HEK293 (cell line): Measurements from ENCODE around the gene CST6.

Source experiments
- CTCF ChIA-PET: fragments of 350-600 bp; formaldehyde crosslinking; extraction: SDS; loops from one replicate; lab custom pipeline; 2021; ENCODE audit warnings: antibody characterized with exemption; lab: Yijun Ruan, JAX
- POLR2A ChIA-PET: fragments of 300-600 bp; formaldehyde crosslinking; extraction: SDS; loops from one replicate; lab custom pipeline; 2020; ENCODE audit warnings: antibody characterized with exemption, inconsistent platforms; lab: Yijun Ruan, JAX
- H3K27ac ChIP-seq: fragments of 200-500 bp; sonication (Bioruptor generic); 2 replicates; pipeline ENCODE4 v1.5.1; 2014; ENCODE audit warnings: low read depth, low read length, control low read depth, inconsistent platforms; ENCODE audit errors: extremely low read depth
- H3K36me3 ChIP-seq, 2 experiments: fragments of 200-500 bp in 1 of 2; sonication (Bioruptor generic) in 1 of 2; 1 replicate in 1 of 2; 2 replicates in 1 of 2; pipeline ENCODE4 v1.5.1; 2014 to 2017; ENCODE audit warnings: inconsistent platforms in 2 of 2, low read length in 2 of 2; ENCODE audit not compliant: control insufficient read depth in 2 of 2, insufficient read depth in 1 of 2
- H3K4me1 ChIP-seq: fragments of 200-500 bp; sonication (Bioruptor generic); 2 replicates; pipeline ENCODE4 v1.5.1; 2014; ENCODE audit warnings: mild to moderate bottlenecking, low read length, inconsistent platforms; ENCODE audit not compliant: control insufficient read depth, insufficient read depth
- H3K4me3 ChIP-seq: 2 replicates; pipeline ENCODE4 v1.5.1; 2011; ENCODE audit warnings: low read depth, mild to moderate bottlenecking, control low read depth, low read length, moderate library complexity
- H3K9me3 ChIP-seq: fragments of 200-500 bp; sonication (Bioruptor generic); 2 replicates; pipeline ENCODE4 v1.5.1; 2014; ENCODE audit warnings: low read depth, low read length, inconsistent platforms; ENCODE audit not compliant: control insufficient read depth, insufficient read depth
- KLF16 ChIP-seq: fragments of 450-650 bp; formaldehyde crosslinking; IDR thresholded peaks from 2 replicates; pipeline ENCODE4 v1.5.1; 2017; ENCODE audit warnings: missing biosample characterization, missing genetic modification characterization
- PRDM4 ChIP-seq: fragments of 450-650 bp; formaldehyde crosslinking; IDR thresholded peaks from 2 replicates; pipeline ENCODE4 v1.5.1; 2017; ENCODE audit warnings: missing biosample characterization, missing genetic modification characterization
- SETDB1 ChIP-seq: IDR thresholded peaks from one replicate; pipeline ENCODE4 v1.6.1; 2017; ENCODE audit warnings: mild to moderate bottlenecking, low read length, moderate library complexity, mixed read lengths; ENCODE audit not compliant: insufficient read length
- ZBTB21 ChIP-seq: fragments of 450-650 bp; formaldehyde crosslinking; IDR thresholded peaks from 2 replicates; pipeline ENCODE4 v1.5.1; 2017; ENCODE audit warnings: missing biosample characterization, missing genetic modification characterization
- ZBTB44 ChIP-seq: fragments of 450-650 bp; IDR thresholded peaks from 2 replicates; pipeline ENCODE4 v1.5.1; 2018; ENCODE audit warnings: missing biosample characterization, mild to moderate bottlenecking, missing genetic modification characterization
- ZBTB49 ChIP-seq: fragments of 450-650 bp; formaldehyde crosslinking; IDR thresholded peaks from 2 replicates; pipeline ENCODE4 v1.5.1; 2016; ENCODE audit warnings: missing biosample characterization, missing genetic modification characterization, low read depth
- ZFP37 ChIP-seq: fragments of 450-650 bp; formaldehyde crosslinking; IDR thresholded peaks from 2 replicates; pipeline ENCODE4 v1.5.1; 2016; ENCODE audit warnings: missing biosample characterization, missing genetic modification characterization
- ZNF148 ChIP-seq: fragments of 450-650 bp; formaldehyde crosslinking; IDR thresholded peaks from 2 replicates; pipeline ENCODE4 v1.5.0; 2017; ENCODE audit warnings: missing biosample characterization, missing genetic modification characterization, borderline replicate concordance
- ZNF24 ChIP-seq: fragments of 450-650 bp; formaldehyde crosslinking; IDR thresholded peaks from 2 replicates; pipeline ENCODE4 v1.5.1; 2016; ENCODE audit warnings: missing biosample characterization, missing genetic modification characterization
- ZNF398 ChIP-seq: fragments of 450-650 bp; formaldehyde crosslinking; IDR thresholded peaks from 2 replicates; pipeline ENCODE4 v1.5.1; 2017; ENCODE audit warnings: missing biosample characterization, missing genetic modification characterization
- ZNF423 ChIP-seq: fragments of 450-650 bp; formaldehyde crosslinking; IDR thresholded peaks from 2 replicates; pipeline ENCODE4 v1.5.1; 2016; ENCODE audit warnings: missing biosample characterization, missing genetic modification characterization
- ZNF426 ChIP-seq: fragments of 450-650 bp; formaldehyde crosslinking; IDR thresholded peaks from 2 replicates; pipeline ENCODE4 v1.5.1; 2017; ENCODE audit warnings: missing biosample characterization, missing genetic modification characterization, mild to moderate bottlenecking, inconsistent platforms, moderate library complexity
- ZNF529 ChIP-seq: fragments of 450-650 bp; formaldehyde crosslinking; IDR thresholded peaks from 2 replicates; pipeline ENCODE4 v1.5.1; 2017; ENCODE audit warnings: missing genetic modification characterization, missing biosample characterization; ENCODE audit not compliant: insufficient replicate concordance
- ZNF571 ChIP-seq: fragments of 450-650 bp; formaldehyde crosslinking; IDR thresholded peaks from 2 replicates; pipeline ENCODE4 v1.5.0; 2017; ENCODE audit warnings: missing biosample characterization, missing genetic modification characterization
- ZNF639 ChIP-seq: fragments of 450-650 bp; formaldehyde crosslinking; IDR thresholded peaks from 2 replicates; pipeline ENCODE4 v1.5.1; 2016; ENCODE audit warnings: missing biosample characterization, missing genetic modification characterization
- ZNF670 ChIP-seq: fragments of 450-650 bp; formaldehyde crosslinking; IDR thresholded peaks from 2 replicates; pipeline ENCODE4 v1.5.1; 2016; ENCODE audit warnings: missing biosample characterization, missing genetic modification characterization, low read depth
- ZNF707 ChIP-seq: fragments of 450-650 bp; formaldehyde crosslinking; IDR thresholded peaks from 2 replicates; pipeline ENCODE4 v1.5.1; 2016; ENCODE audit warnings: missing biosample characterization, missing genetic modification characterization
- ZNF843 ChIP-seq: fragments of 450-650 bp; formaldehyde crosslinking; IDR thresholded peaks from 2 replicates; pipeline ENCODE4 v1.5.1; 2016; ENCODE audit warnings: missing biosample characterization, missing genetic modification characterization

Gene CST6

GRCh38 chr11:66006134-66006890 lies 5.5 kb upstream of the CST6 start:
- no peaks in the 10 kb centered on the region for H3K4me1 ChIP-seq
- H3K4me3 ChIP-seq = no peak overlapping the region
- H3K27ac ChIP-seq = no peak overlapping the region
- CTCF ChIA-PET = interaction anchor here (2.2 kb wide), 1 partner anchor 16 kb away, joined by 11 read pairs; no protein-coding TSS in a partner anchor
- H3K9me3 ChIP-seq = no peaks in the 10 kb centered on the region
- POLR2A ChIA-PET = no interaction called here
- no peak for TF ChIP-seq ZNF639 (tag by site-specific recombination)
- no peak for TF ChIP-seq ZNF571 (tag by site-specific recombination)
- TF ChIP-seq PRDM4 (tag by site-specific recombination) = no peak
- TF ChIP-seq ZBTB49 (tag by site-specific recombination) = no peak
- H3K36me3 ChIP-seq = peaks cover 0 to 31% of the 10 kb centered on the region in 2 experiments; a peak in 1 of 3 replicates

GRCh38 chr11:66006891-66007176 lies 5.0 kb upstream of the CST6 start:
- TF ChIP-seq ZNF843 (no peak), ZNF398 (tag by site-specific recombination) (no peak), ZNF24 (tag by site-specific recombination) (no peak), ZNF571 (tag by site-specific recombination) (no peak), ZBTB21 (tag by site-specific recombination) (no peak), SETDB1 (no peak), ZNF148 (tag by site-specific recombination) (no peak), ZBTB44 (tag by site-specific recombination) (no peak), ZFP37 (tag by site-specific recombination) (no peak), ZNF423 (no peak), ZNF529 (tag by site-specific recombination) (no peak), ZNF426 (tag by site-specific recombination) (no peak), ZNF707 (tag by site-specific recombination) (no peak), ZNF670 (no peak), KLF16 (tag by site-specific recombination) (no peak)
- CTCF ChIA-PET = interaction anchor here (0.6 to 2.2 kb wide), 3 partner anchors 16 to 174 kb away, joined by 3 to 11 read pairs (median 3); no protein-coding TSS in a partner anchor
- Histone ChIP-seq H3K36me3 (peaks cover 0 to 31% of the 10 kb centered on the region in 2 experiments; a peak in 1 of 3 replicates), H3K27ac (no peak overlapping the region), H3K9me3 (no peaks in the 10 kb centered on the region), H3K4me1 (no peaks in the 10 kb centered on the region), H3K4me3 (no peak overlapping the region)
- POLR2A ChIA-PET = no interaction called here
